Measurements from ENCODE around the gene DNAJB4.

DNA sequence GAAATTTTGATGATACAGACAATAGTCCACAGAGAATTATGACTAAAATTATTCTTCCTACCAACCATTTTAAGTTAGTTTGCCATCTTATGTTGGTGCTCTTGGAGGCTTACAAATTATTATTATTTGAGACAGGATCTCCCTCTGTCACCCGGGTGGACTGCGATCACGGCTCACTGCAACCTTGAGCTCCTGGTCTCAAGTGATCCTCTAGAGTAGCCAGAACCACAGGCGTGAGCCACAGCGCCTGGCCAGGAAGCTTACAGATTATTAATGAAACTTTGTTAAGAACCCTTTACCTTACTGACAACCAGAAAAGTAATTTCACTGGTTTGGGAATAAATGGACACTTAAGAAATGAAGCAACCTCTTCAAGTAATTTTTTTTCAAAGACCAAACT is 8.0 kb upstream of the DNAJB4 start:
- TF ChIP-seq GATA3 (IDR thresholded peaks at IDR 0.05; ENCODE audit: low read depth, low read length) (no peak), GATA2 (IDR thresholded peaks at IDR 0.05; ENCODE audit: low read depth, low read length) (no peak)

Measured in SH-SY5Y (cell line).